Right forelimb (tissue), 1 donor: ENCODE results near the gene CIP2A.

ENCODE experiments used
- DNase-seq: peaks from one replicate; pipeline ENCODE4 v3.0.0-alpha.2; 2018

Gene CIP2A

GRCh38 chr3:108509263-108509662, 80.0 kb downstream of the CIP2A start:
- DNase-seq: no peak

DNA sequence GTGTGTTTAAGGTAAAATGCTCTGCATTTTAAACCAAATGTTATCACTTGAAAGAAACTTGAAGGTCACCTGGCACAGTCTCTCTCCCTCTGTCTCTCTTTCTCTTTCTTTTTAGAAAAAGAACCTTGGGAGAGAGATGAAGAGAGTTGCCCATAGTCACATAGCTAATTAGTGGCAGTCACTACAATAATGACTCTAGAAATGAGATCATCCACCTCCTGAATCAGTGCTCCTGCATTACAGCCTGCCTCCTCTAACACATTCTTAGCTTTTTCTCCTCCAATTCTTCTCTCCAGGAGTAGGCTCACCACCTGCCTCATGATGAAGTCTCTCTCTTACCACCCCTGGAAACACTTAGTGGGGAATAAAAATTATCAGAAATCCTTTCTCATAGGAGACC, 81.3 kb downstream of the CIP2A start:
- DNase-seq: no peak

GRCh38 chr3:108505811-108506210, 83.4 kb downstream of the CIP2A start:
- DNase-seq: no peak

DNA sequence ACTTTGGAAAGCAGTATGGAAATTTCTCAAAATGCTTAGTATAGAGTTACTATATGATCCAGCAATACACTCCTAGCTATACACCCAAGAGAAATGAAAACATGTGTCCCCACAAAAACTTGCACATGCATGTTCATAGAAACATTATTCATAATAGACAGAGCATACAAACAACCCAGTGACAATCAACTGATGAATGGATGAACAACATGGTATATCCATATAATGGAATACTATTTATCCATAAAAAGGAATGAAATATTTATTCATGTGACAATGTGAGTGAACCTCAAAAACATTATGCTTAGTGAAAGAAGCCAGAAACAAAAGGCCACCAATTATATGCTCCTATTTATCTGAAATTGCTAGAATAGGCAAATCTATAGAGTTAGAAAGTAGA, 85.5 kb downstream of the CIP2A start:
- DNase-seq: no peak

DNA sequence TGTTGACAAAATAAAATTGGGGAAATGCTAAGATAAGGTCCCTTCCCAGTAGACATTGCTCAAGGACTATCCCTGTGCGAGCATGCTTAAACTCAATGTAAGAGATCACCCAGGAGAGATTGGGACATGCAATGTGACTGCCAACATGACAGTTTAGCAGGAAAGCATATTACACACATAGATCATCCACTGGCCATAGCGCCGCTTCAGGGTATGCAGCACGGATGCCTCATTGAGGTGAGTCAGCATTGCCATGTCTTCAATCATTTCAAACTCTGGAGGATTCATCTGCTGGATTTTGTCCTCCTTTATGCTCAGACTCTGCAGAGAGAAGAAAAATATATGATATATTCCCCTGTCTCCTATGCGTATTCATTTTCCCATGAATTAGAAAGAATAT, 87.7 kb downstream of the CIP2A start:
- DNase-seq: no peak

DNA sequence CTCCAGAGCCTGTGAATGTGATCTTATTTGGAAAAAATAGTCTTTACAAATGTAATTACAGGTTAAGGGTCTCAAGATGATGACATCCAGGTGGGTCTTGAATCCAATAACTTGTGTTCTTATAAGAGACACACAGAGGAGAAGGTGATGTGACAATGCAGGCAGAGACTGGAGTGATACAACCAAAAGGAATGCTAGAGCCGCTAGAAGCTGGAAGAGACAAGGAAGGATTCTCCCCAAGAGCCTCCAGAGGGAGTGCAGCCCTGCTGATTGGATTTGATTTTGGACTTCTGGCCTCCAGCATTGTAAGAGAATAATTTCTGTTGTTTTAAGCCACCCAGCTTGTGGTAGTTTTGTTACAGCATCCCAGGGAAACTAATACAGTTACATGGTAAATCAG, 88.5 kb downstream of the CIP2A start:
- no peak for DNase-seq
